Fibroblast of peridontal ligament (primary cell): Measurements from ENCODE around the gene PRLH.

Experiments used
- DNase-seq: peaks from one replicate; pipeline ENCODE4 v3.0.0-alpha.2; 2010; ENCODE audit errors: extremely low read depth

The PRLH gene

GRCh38 chr2:237539681-237540080 is 26.7 kb upstream of the PRLH start:
- DNase-seq, result no peak

DNA sequence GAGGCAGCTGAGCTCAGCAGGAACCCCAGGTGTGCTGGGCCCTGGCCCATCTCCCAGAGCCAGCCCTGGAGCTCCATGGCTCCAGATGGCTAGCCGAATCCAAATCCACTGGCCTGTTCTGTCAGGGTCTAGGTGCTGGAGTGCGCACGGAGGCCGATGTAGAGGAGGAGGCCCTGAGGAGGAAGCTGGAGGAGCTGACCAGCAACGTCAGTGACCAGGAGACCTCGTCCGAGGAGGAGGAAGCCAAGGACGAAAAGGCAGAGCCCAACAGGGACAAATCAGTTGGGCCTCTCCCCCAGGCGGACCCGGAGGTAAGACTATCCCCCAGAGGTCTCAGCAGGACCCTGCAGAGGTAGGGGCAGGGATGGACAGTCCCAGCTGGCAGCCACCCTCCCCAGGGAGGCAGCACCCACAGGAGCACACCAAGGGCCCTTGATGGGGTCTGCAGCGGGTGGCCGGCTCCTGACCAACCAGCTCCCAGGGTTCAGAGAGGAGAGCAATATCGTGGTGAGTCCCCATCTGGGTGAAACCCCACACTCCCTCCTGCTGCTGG is 26.1 kb upstream of the PRLH start:
- DNase-seq, result no peak

DNA sequence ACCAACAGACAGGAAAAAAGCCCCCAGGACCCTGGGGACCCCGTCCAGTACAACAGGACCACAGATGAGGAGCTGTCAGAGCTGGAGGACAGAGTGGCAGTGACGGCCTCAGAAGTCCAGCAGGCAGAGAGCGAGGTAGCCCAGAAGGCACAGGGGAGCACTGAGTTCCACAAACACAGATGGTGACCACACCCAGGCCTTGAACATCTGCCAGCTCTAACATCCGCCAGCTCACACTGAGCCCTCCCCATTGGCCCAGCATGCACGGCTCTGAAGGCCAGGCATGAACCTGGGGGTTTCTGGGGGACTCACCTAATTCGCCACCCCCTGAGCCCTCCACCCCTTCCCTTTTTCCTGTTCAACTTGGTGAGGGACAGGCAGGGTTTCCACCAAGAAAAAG is 25.6 kb upstream of the PRLH start:
- peak; percentile 65 for DNase-seq

DNA sequence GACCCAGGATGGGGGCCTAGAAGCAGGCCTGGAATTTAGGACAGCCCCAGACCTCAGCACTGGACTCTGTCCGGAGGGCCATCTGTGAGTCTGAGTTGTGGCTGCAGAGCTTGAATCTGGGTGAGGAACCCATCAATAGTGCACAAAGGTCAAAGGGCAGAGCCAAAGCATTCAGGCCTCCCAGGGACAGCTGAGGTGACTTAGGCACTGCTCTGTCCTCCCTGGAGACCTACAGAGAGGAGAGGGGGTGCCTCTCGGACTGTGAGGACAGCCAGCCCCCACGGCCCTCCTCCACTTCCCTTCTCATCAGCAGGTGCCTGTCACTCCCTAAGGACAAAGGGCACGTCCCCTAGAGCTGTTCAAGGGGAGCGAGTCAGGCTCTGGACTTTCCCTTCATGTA is 25.1 kb upstream of the PRLH start:
- DNase-seq, result no peak

DNA sequence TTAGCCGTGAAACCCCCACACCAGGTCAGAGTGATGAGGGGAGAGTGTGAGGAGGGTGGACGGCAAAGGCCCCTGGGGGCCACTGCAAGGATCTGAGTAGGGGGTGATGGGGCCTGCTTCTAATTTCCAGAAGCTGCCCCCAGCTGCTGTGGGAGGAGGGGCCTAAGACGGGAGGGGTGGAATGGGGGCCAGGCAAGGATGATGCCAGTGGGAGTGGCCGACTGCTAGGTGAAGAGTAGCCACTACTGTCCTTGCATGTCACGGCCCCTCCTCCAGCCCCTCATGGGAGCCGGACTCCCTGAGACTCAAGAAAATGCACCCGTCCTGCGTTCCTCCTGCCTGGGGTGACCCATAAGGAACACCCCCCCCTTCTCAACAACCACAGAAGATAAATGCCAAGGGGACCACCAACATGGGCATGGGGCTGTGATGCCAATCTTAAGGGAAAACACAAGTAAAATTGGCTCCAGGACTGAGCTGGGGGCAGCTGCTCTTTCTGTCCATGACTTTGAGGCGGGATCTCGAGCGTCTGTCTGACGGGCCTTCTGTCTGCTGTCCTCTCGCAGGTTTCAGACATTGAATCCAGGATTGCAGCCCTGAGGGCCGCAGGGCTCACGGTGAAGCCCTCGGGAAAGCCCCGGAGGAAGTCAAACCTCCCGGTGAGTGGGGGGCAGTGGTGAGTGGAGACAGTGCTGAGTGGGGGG is 24.2 kb upstream of the PRLH start:
- DNase-seq, result no peak

DNA sequence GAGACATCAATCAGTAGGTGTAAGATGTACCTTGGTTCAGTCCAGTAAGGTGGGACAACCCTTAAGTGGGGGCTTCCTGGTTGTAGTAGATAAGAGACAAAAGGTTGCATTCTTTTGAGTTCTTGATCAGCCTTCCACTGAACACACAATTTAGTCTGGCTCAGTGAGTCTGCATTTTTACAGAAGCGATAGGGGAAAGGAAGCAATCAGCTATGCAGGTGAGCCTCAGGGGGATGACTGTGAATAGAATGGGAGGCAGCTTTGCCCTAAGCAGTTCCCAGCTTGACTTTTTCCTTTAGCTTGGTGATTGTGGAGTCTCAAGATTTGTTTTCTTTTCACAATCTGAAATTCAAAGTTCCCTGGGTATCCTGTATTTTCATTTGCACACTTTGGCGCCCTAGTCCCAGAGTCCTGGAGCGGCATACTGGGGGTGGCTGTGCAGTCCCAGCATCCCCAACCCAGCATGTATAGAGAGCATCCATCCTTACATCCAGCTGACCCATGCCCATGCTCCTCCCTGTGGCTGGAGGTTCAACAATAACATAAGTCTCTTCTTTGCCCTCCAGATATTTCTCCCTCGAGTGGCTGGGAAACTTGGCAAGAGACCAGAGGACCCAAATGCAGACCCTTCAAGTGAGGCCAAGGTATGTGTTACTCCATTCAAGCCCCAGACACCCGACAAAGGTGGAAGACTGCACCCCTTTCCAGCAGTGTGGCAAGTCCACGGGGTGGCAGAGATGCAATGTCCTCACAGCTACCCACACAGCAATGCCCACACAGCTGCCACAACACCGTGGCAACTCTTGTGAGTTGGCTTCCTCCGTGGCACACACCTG is 20.1 kb upstream of the PRLH start:
- DNase-seq, result no peak

GRCh38 chr2:237546876-237547395 is 19.4 kb upstream of the PRLH start:
- DNase-seq, result no peak

DNA sequence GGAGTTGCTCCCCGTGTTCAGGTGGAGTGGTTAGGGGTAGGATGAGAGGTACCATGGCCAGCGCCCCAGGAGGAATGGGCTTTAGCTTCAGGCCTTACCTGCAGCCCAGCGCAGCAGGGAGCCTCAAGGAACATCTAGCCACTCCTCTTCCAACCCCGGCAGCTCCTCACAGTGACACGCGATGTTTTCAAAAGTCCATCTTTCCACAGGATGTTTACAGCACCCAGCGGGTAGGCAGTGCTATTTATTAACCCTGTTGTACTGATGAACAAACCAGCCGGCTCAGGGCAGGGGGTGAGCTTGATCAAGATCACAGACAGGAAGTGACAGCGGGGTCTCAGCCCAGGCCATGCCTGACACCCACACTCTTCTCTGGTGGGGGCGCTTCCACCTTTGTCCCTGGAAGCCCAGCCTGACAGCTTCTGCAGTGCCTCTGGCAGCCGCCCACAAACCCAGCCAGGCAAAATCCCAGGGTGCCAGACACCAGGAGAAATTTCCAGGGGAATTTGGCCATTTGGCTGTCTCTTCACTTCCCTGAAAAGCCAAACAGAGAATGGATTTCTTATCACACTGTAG is 18.4 kb upstream of the PRLH start:
- DNase-seq, result no peak

- DNase-seq, result no peak
These were observed 17.2 kb upstream of the PRLH start for GRCh38 chr2:237549216-237549615.

DNA sequence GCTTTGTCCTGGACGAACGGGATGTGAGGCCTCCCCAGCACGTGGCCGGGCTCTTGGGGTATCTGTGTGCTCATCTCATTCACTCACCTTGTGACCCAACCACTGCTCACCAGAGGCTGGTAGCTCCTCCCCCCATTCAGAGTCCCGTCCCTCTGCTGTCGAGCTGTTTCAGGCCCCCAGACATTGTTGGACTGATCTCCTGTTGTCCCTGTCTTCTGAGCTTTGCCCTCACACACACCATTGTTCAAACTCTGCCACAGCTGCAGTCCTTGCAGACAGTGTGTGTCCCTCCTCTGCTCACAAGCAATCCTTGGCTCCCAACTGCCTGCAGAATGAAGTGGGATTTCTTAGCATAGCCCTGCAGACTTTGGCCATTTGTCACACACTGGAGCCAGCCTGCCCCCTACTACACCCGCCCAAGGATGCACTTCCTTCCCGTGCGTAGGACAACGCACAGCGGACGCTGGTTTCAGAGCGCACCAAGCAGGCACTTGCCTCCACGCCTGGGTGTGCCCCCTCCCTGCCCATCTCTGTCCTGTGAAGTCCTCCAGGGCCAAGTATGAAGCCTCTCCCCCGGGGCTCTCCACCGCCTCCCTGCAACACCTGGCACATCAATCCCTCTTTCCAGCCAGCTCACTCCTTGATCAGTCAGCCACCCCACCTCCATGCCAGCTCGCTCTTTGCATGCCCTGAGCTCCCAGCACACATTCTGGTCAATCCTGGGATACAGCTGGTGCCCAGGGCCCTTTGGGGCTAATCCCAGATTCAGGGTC is 16.5 kb upstream of the PRLH start:
- DNase-seq, result no peak

DNA sequence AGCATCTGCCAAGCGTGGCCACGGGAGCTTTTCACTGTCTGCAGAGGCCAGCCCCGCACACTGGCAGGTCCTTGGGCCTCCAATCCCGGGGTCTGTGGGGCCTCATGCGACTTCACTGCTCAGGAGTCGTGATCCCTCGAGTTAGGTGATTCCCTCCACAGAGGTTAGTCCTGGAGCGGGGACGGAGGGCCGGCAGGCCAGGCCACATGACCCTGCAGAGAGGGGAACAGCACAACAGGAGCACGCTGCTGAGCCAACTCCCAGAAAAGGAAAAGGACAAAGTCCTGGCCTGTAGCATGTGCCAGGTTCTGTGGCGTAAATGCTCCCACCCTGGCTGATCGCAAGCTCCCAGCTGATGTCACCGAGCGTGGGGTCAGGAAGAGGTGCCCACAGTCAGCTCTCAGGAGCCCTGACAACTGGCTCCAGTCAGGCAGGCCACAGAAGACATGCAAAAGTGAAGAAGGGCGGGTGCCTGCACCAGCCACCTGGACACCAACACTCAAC is 15.3 kb upstream of the PRLH start:
- DNase-seq, result no peak

DNA sequence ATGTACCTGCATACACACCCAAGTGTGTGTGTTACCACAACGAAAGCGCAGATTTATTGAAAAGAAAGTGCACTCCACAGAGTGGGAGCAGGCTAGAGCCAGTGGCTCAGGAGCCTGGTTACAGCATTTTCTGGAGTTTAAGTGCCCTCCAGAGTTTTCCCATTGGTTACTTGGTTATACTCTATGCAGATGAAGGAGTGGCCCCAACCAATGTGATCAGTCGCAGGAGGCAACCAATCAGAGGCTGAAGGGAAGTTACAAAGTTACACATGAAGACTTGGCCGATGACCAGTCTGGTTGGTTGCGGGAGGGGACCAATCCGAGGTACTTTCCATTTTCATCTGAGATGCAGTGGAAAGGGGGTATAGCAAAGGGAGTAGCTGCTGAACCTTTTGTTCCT is 13.5 kb upstream of the PRLH start:
- DNase-seq, result no peak

DNA sequence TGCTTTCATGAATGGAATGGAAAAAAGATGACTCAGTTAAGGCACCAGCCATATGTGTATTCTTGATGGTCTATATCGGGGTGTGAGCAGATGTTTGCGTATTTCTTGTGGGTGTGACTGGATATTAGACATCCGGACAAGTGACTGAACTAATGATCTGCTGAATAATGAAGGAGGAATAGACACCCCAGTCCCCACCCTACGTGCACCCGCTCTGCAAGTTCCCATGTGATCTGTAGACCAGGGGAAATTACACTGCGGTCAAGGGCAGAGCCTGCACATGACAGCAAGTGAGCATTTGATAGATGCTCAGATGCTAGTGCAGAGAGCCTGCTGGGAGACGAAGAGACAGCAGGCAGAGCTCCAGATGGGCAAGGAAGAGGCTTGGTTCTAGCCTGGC is 12.4 kb upstream of the PRLH start:
- no peak for DNase-seq

- DNase-seq, result no peak
These were observed 10.8 kb upstream of the PRLH start for GRCh38 chr2:237555560-237555959.

DNA sequence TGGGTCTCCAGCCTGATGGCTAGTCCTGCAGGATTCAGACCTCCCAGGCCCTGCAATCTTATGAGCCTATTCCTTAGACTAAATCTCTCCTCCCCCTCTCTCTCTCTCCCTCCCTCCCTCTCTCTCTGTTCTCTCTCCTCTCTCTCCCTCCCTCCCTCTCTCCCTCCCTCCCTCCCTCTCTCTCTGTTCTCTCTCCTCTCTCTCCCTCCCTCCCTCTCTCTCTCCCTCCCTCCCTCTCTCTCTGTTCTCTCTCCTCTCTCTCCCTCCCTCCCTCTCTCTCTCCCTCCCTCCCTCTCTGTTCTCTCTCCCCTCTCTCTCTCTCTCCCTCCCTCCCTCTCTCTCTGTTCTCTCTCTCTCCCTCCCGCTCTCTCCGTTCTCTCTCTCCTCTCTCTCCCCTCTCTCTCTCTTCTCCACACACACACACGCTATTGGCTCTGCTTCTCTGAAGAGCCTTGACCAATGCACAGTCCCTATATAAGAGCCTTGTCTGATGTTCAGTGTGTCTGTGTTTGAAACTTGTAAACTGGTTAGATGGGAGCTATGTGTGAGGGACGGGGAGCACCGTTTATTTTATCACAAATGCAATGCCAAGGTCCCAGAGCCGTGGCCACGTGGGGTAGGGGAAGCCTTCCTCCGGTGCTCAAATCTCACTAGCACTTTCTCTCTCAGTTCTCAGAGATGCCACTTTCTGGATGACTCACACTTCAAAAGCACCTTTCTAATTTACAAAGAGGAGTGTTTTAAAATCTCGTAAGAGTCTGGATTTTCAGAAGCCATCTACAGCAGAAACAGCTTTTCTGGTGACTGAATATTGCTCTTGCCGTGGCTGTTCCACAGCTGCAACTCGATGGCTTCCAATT is 9.4 kb upstream of the PRLH start:
- peak; percentile 10 for DNase-seq

GRCh38 chr2:237557633-237558015 is 8.8 kb upstream of the PRLH start:
- DNase-seq, result no peak

DNA sequence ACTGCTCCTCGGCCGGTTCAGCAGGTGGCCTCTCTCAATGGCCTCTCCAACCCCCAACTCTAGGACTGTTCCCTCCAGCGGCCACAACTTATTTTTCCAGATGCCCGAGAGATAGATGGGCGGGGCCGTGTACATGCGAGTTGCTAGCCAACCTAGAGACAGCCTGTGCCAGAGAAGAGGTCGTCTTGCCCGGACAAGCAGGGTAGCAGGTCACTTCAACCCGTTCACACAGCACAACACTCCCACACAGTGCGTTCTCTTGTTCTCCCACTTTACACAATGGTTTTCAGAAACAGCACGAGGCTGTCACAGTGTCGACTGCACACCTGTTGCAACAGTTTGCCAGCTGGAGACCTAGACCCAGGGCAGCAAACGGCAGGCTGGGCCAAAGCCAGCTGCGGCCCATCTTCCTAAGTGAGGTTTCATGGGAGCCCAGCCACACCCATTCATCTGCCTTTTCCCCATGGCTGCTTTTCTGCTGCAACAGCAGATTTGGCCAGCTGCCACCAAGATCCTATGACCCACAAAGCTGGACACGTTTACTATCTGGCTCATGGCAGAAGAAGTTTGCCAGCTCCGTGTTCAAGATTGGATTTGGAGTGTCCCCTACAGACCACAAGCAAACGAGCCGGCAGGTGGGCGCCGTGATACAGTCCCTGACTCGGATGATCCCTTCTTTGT is 7.3 kb upstream of the PRLH start:
- peak; percentile 67 for DNase-seq

GRCh38 chr2:237561221-237561620 is 5.2 kb upstream of the PRLH start:
- no peak for DNase-seq

GRCh38 chr2:237563816-237564215 is 2.6 kb upstream of the PRLH start:
- DNase-seq, result peak; percentile 22

DNA sequence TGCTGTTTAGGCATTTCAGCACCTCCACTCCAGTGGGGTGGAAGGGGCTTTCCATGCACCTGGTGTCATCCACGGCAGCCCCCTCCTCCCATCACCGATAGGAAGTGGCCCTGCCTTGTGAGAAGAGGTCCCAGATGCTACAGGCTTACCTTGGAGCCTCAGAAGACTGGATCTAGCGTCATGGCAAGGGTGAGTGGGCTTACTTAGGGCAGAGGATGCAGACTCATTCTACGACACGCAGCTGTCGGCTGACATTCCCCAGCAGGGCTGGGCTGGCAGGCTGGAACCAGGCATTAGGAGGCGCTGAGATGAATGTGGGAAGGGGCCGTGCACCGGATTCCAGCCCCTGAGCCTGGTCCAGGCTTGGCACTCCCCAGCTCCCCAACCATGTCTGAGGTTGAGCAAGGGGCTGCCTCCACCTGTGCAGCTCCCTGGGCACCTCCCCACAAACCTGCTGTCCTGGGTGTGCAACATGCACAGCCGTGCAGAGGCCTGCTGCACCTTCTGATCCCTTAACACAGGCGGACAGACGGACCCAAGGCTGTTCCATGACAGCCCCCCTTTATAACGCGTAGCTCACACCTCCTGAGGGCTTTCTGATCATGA is 1.7 kb upstream of the PRLH start:
- no peak for DNase-seq
